H9 (cell line): ENCODE data around the gene PRKCI. TPM values are rescaled to one million over a fixed set of nuclear protein-coding genes. Genes with fewer than 3 reads are reported as not detected.

Source experiments
- DNase-seq: peaks from one replicate; pipeline ENCODE4 v3.0.0-alpha.2; 2017
- H2AFZ ChIP-seq: one replicate; pipeline ENCODE4 v1.6.1; 2013; ENCODE audit warnings: mild to moderate bottlenecking, low read length, control low read depth, moderate library complexity
- H2AK5ac ChIP-seq: 2 replicates; pipeline ENCODE4 v1.6.1; 2013; ENCODE audit warnings: low read length, control low read depth, mixed read lengths; ENCODE audit not compliant: insufficient read length
- H2BK120ac ChIP-seq: one replicate; pipeline ENCODE4 v1.6.1; 2013; ENCODE audit warnings: low read depth, mild to moderate bottlenecking, low read length, control low read depth, inconsistent platforms; ENCODE audit not compliant: poor library complexity, severe bottlenecking
- H2BK12ac ChIP-seq: 2 replicates; pipeline ENCODE4 v1.6.1; 2013; ENCODE audit warnings: low read length, control low read depth, mixed read lengths, low read depth; ENCODE audit not compliant: insufficient read length
- H2BK15ac ChIP-seq: 2 replicates; pipeline ENCODE4 v1.6.1; 2013; ENCODE audit warnings: low read depth, low read length, control low read depth
- H2BK20ac ChIP-seq: one replicate; pipeline ENCODE4 v1.6.1; 2013; ENCODE audit warnings: low read depth, mild to moderate bottlenecking, low read length, control low read depth, inconsistent platforms; ENCODE audit not compliant: poor library complexity, severe bottlenecking
- H2BK5ac ChIP-seq: 2 replicates; pipeline ENCODE4 v1.6.1; 2013; ENCODE audit warnings: low read length, control low read depth, mixed read lengths; ENCODE audit not compliant: insufficient read length
- H3K14ac ChIP-seq: 2 replicates; pipeline ENCODE4 v1.6.1; 2013; ENCODE audit warnings: low read length, control low read depth; ENCODE audit not compliant: insufficient read depth
- H3K18ac ChIP-seq: 2 replicates; pipeline ENCODE4 v1.6.1; 2013; ENCODE audit warnings: low read depth, mild to moderate bottlenecking, mixed read lengths, low read length, control low read depth; ENCODE audit not compliant: insufficient read length
- H3K23ac ChIP-seq: 2 replicates; pipeline ENCODE4 v1.6.1; 2013; ENCODE audit warnings: low read length, control low read depth, mixed read lengths, low read depth; ENCODE audit not compliant: insufficient read length
- H3K23me2 ChIP-seq: 2 replicates; pipeline ENCODE4 v1.6.1; 2013; ENCODE audit warnings: low read depth, mild to moderate bottlenecking, mixed read lengths, low read length, control low read depth; ENCODE audit not compliant: insufficient read length, poor library complexity, severe bottlenecking
- H3K27ac ChIP-seq: 2 replicates; pipeline ENCODE4 v1.5.1; 2013; ENCODE audit warnings: low read length, control low read depth, mixed read lengths, low read depth; ENCODE audit not compliant: insufficient read length
- H3K27me3 ChIP-seq: 2 replicates; pipeline ENCODE4 v1.6.1; 2013; ENCODE audit warnings: low read length, control low read depth, inconsistent platforms; ENCODE audit not compliant: insufficient read depth
- H3K4ac ChIP-seq: 2 replicates; pipeline ENCODE4 v1.6.1; 2013; ENCODE audit warnings: low read depth, mild to moderate bottlenecking, control low read depth, inconsistent platforms, low read length, moderate library complexity
- H3K4me1 ChIP-seq: 2 replicates; pipeline ENCODE4 v1.6.1; 2013; ENCODE audit warnings: low read length, control low read depth, inconsistent platforms; ENCODE audit not compliant: insufficient read depth
- H3K4me2 ChIP-seq: 2 replicates; pipeline ENCODE4 v1.6.1; 2013; ENCODE audit warnings: low read length, control low read depth, mixed read lengths; ENCODE audit not compliant: insufficient read length, insufficient read depth
- H3K56ac ChIP-seq: 2 replicates; pipeline ENCODE4 v1.6.1; 2013; ENCODE audit warnings: low read depth, mild to moderate bottlenecking, mixed read lengths, low read length, control low read depth; ENCODE audit not compliant: insufficient read length
- H3K79me1 ChIP-seq: 2 replicates; pipeline ENCODE4 v1.6.1; 2013; ENCODE audit warnings: low read depth, mild to moderate bottlenecking, moderate library complexity, low read length, control low read depth, inconsistent platforms; ENCODE audit not compliant: insufficient read depth, poor library complexity, severe bottlenecking
- H3K79me2 ChIP-seq: 2 replicates; pipeline ENCODE4 v1.6.1; 2013; ENCODE audit warnings: low read length, control low read depth, inconsistent platforms; ENCODE audit not compliant: insufficient read depth
- H3K9ac ChIP-seq: 2 replicates; pipeline ENCODE4 v1.6.1; 2013; ENCODE audit warnings: low read length, control low read depth, mixed read lengths; ENCODE audit not compliant: insufficient read length; ENCODE audit errors: extremely low read depth
- H3K9me3 ChIP-seq: one replicate; pipeline ENCODE4 v1.6.1; 2013; ENCODE audit warnings: low read depth, low read length, inconsistent platforms; ENCODE audit not compliant: control insufficient read depth
- H3T11ph ChIP-seq: one replicate; pipeline ENCODE4 v1.6.1; 2013; ENCODE audit warnings: mild to moderate bottlenecking, low read length, control low read depth, inconsistent platforms
- H4K20me1 ChIP-seq: one replicate; pipeline ENCODE4 v1.6.1; 2013; ENCODE audit not compliant: control insufficient read depth, insufficient read length, insufficient read depth
- H4K5ac ChIP-seq: 2 replicates; pipeline ENCODE4 v1.6.1; 2013; ENCODE audit warnings: low read depth, mild to moderate bottlenecking, mixed read lengths, low read length, control low read depth; ENCODE audit not compliant: insufficient read length
- H4K8ac ChIP-seq: replicated peaks from 2 replicates; pipeline ENCODE4 v1.6.1; 2013; ENCODE audit warnings: low read length, control low read depth, mixed read lengths, low read depth; ENCODE audit not compliant: insufficient read length
- H4K91ac ChIP-seq: 2 replicates; pipeline ENCODE4 v1.6.1; 2013; ENCODE audit warnings: low read depth, mild to moderate bottlenecking, moderate library complexity, mixed read lengths, low read length, control low read depth; ENCODE audit not compliant: insufficient read length
- H3K27ac Mint-ChIP-seq, 3 experiments: 2 replicates in 2 of 3; 3 replicates in 1 of 3; pipeline ENCODE4 v1.8.0; 2020 to 2021; ENCODE audit warnings: mixed read lengths in 3 of 3, mild to moderate bottlenecking in 1 of 3, moderate library complexity in 1 of 3
- H3K27me3 Mint-ChIP-seq: 2 replicates; pipeline ENCODE4 v1.8.0; 2021; ENCODE audit warnings: low read depth, mild to moderate bottlenecking, moderate library complexity, mixed read lengths
- H3K36me3 Mint-ChIP-seq, 3 experiments: 2 replicates in 2 of 3; 3 replicates in 1 of 3; pipeline ENCODE4 v1.8.0; 2020 to 2021; ENCODE audit warnings: low read depth in 3 of 3, mixed read lengths in 3 of 3; ENCODE audit not compliant: insufficient read depth in 1 of 3
- H3K4me1 Mint-ChIP-seq, 2 experiments: 2 replicates each; pipeline ENCODE4 v1.8.0; 2020; ENCODE audit warnings: mixed read lengths in 2 of 2
- H3K4me3 Mint-ChIP-seq, 2 experiments: 2 replicates in 1 of 2; 3 replicates in 1 of 2; pipeline ENCODE4 v1.8.0; 2020 to 2021; ENCODE audit warnings: mild to moderate bottlenecking in 2 of 2, mixed read lengths in 2 of 2, moderate library complexity in 1 of 2
- H3K9me3 Mint-ChIP-seq, 2 experiments: 2 replicates in 1 of 2; 3 replicates in 1 of 2; pipeline ENCODE4 v1.8.0; 2020; ENCODE audit warnings: mild to moderate bottlenecking in 2 of 2, mixed read lengths in 2 of 2, moderate library complexity in 1 of 2
- WGBS: extraction: QIAGEN DNeasy Blood & Tissue Kit; methylation state at CpG from one replicate; pipeline ENCODE4 v1.1.7; 2013; ENCODE audit warnings: missing lambda C conversion rate, low lambda C conversion rate, mixed read lengths; ENCODE audit not compliant: insufficient read length; ENCODE audit errors: extremely low coverage; 5-methylcytosine and 5-hydroxymethylcytosine counted together
- total RNA-seq: library from RNA; stranded (reverse); gene quantifications from 2 replicates; pipeline ENCODE4 v1.2.1, GENCODE V29; 2021
- TF ChIP-seq, protein P1 (sequence below): fragments of 200-600 bp; sonication (generic); conservative IDR thresholded peaks from 3 replicates; pipeline ENCODE4 v1.8.0; 2021; ENCODE audit warnings: antibody characterized with exemption, mild to moderate bottlenecking

The PRKCI gene
- total RNA-seq, 1 experiment from 2014 or later, result 71.1 TPM

DNA sequence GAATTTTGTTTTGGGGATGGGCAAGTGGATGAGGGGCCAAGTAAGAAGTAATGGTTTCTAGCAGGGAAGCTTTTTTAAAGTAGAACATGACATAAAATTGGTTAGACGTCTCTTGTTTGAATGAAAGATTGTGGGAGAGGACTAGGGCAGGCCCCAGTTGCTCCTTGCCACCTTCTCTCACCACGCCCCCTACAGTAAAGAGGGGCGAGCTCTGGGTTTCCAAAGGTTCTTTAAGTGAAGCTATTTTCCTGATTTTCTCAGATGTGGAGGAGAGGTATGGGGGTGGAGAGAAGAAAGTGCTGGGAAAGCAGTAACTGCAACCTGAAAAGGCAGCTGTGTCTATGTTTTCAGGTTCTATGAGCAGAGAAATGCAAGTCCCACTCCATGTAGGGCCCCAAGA is 102.7 kb downstream of the PRKCI start:
- H2BK12ac ChIP-seq, result no peak overlapping the region
- H3K23ac ChIP-seq, result no peak overlapping the region
- no peaks in the 10 kb centered on the region; the same call in 1 of the 2 replicates for H3K4me1 ChIP-seq
- no peak overlapping the region for H3K14ac ChIP-seq
- H3K27ac ChIP-seq, result no peak overlapping the region
- H2BK20ac ChIP-seq, result no peak overlapping the region
- no peak overlapping the region for H3T11ph ChIP-seq
- H3K27ac Mint-ChIP-seq, result 0 out of 7 replicates have a peak overlapping the region, but pooled peaks of 1 of the 3 experiments have one; percentile 8
- no peak overlapping the region for H3K4me3 Mint-ChIP-seq
- H3K27me3 Mint-ChIP-seq, result peaks cover 5% of the 10 kb centered on the region
- no peak overlapping the region for H2BK5ac ChIP-seq
- no peak overlapping the region for H2BK120ac ChIP-seq
- WGBS, result no CpG with 5 or more reads among the region's 3 CpGs
- H3K4ac ChIP-seq, result no peak overlapping the region
- no peak overlapping the region for H3K56ac ChIP-seq
- H3K27me3 ChIP-seq, result no peaks in the 10 kb centered on the region
- H3K9ac ChIP-seq, result no peak overlapping the region
- no peak overlapping the region for H4K5ac ChIP-seq
- H2BK15ac ChIP-seq, result no peak overlapping the region
- peaks cover 34 to 35% of the 10 kb centered on the region in 2 experiments for H3K4me1 Mint-ChIP-seq
- peaks cover 31 to 32% of the 10 kb centered on the region in 2 experiments for H3K9me3 Mint-ChIP-seq
- H3K23me2 ChIP-seq, result no peaks in the 10 kb centered on the region
- peak; percentile 39 for DNase-seq
- no peak overlapping the region for H3K18ac ChIP-seq
- no peaks in the 10 kb centered on the region for H4K20me1 ChIP-seq
- H4K91ac ChIP-seq, result no peak overlapping the region
- no peaks in the 10 kb centered on the region for H3K79me2 ChIP-seq
- no peak overlapping the region for H4K8ac ChIP-seq
- H2AK5ac ChIP-seq, result no peak overlapping the region
- H3K36me3 Mint-ChIP-seq, result peaks cover 15 to 32% (median 21%) of the 10 kb centered on the region in 3 experiments
- no peak overlapping the region for H2AFZ ChIP-seq
- no peak overlapping the region for H3K4me2 ChIP-seq
- H3K79me1 ChIP-seq, result no peaks in the 10 kb centered on the region
- TF ChIP-seq, protein P1, sequence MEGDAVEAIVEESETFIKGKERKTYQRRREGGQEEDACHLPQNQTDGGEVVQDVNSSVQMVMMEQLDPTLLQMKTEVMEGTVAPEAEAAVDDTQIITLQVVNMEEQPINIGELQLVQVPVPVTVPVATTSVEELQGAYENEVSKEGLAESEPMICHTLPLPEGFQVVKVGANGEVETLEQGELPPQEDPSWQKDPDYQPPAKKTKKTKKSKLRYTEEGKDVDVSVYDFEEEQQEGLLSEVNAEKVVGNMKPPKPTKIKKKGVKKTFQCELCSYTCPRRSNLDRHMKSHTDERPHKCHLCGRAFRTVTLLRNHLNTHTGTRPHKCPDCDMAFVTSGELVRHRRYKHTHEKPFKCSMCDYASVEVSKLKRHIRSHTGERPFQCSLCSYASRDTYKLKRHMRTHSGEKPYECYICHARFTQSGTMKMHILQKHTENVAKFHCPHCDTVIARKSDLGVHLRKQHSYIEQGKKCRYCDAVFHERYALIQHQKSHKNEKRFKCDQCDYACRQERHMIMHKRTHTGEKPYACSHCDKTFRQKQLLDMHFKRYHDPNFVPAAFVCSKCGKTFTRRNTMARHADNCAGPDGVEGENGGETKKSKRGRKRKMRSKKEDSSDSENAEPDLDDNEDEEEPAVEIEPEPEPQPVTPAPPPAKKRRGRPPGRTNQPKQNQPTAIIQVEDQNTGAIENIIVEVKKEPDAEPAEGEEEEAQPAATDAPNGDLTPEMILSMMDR, result peak; percentile 40
- no peaks in the 10 kb centered on the region for H3K9me3 ChIP-seq
